K562 (cell line): ENCODE results near the gene ERCC2. TPM values are rescaled to one million over a fixed set of nuclear protein-coding genes. Genes with fewer than 3 reads are reported as not detected.

Experiments used
- ATAC-seq: fragments of 200-7000 bp; cut with Tn5 transposase; 3 replicates; pipeline ENCODE4 v1.9.1; 2020; ENCODE audit warnings: moderate library complexity
- BruUV-seq: library from RNA; stranded (reverse); fragments of 400-500 nt; replicated peaks from 2 replicates; lab custom pipeline; 2021; lab: Mats Ljungman, UMichigan
- CTCF ChIA-PET: fragments of 300-600 bp; formaldehyde crosslinking; extraction: SDS; loops from one replicate; lab custom pipeline; 2021; ENCODE audit warnings: low intra/inter-chr PET ratio; lab: Yijun Ruan, JAX
- POLR2A ChIA-PET: fragments of 300-600, 350-650 bp; sonication (Branson Sonifier 250); formaldehyde crosslinking; extraction: SDS; loops from one replicate; lab custom pipeline; 2021; ENCODE audit warnings: antibody characterized with exemption, inconsistent platforms; lab: Yijun Ruan, JAX
- DNase-seq, 4 experiments: peaks; one replicate each; pipeline versions ENCODE4 v3.0.0 to v3.0.0-alpha.2; 2011 to 2018; ENCODE audit warnings: low spot score in 3 of 4, mixed read lengths in 3 of 4; ENCODE audit errors: extremely low read depth in 1 of 4
- FAIRE-seq: peaks from 2 replicates; lab custom pipeline; 2011; peaks lifted over from hg19 to GRCh38; lab: Jason Lieb, UNC
- H2AFZ ChIP-seq: 2 replicates; pipeline ENCODE4 v1.6.0; 2011; ENCODE audit warnings: low read depth, low read length, control low read depth, inconsistent platforms
- H3K27ac ChIP-seq: fragments of 200-600 bp; 3 replicates; pipeline ENCODE4 v1.8.0; 2011; ENCODE audit warnings: low read depth, mild to moderate bottlenecking, control low read depth, inconsistent platforms, low read length, moderate library complexity, mixed read lengths; ENCODE audit errors: extremely low read depth
- H3K27me3 ChIP-seq, 2 experiments: fragments of 300-600 bp in 1 of 2; 2 replicates in 1 of 2; 3 replicates in 1 of 2; pipeline versions ENCODE4 v1.6.0 to v1.8.0; 2011; ENCODE audit warnings: inconsistent platforms in 2 of 2, low read length in 2 of 2, mild to moderate bottlenecking in 1 of 2, mixed read lengths in 1 of 2, moderate library complexity in 1 of 2; ENCODE audit not compliant: control insufficient read depth in 2 of 2, insufficient read depth in 2 of 2
- H3K36me3 ChIP-seq: fragments of 300-600 bp; 3 replicates; pipeline ENCODE4 v1.8.0; 2011; ENCODE audit warnings: mild to moderate bottlenecking, low read length, inconsistent platforms; ENCODE audit not compliant: control insufficient read depth, insufficient read depth
- H3K4me1 ChIP-seq, 2 experiments: fragments of 200-600 bp in 1 of 2; replicated peaks in 1 of 2; 2 replicates in 1 of 2; 3 replicates in 1 of 2; pipeline versions ENCODE4 v1.5.1 to v1.8.0; 2011; ENCODE audit warnings: inconsistent platforms in 2 of 2, low read length in 2 of 2, mild to moderate bottlenecking in 1 of 2, mixed read lengths in 1 of 2, moderate library complexity in 1 of 2; ENCODE audit not compliant: control insufficient read depth in 2 of 2, insufficient read depth in 2 of 2
- H3K4me2 ChIP-seq: 2 replicates; pipeline ENCODE4 v1.6.1; 2011; ENCODE audit warnings: low read length, control low read depth, inconsistent platforms, mixed read lengths; ENCODE audit not compliant: insufficient read depth
- H3K4me3 ChIP-seq: fragments of 200-600 bp; sonication (generic), shearing (Covaris generic); 2 replicates; pipeline ENCODE4 v1.5.1; 2016; ENCODE audit warnings: control low read depth, inconsistent platforms
- H3K79me2 ChIP-seq: fragments of 200-600 bp; 3 replicates; pipeline ENCODE4 v1.8.0; 2011; ENCODE audit warnings: low read length, inconsistent platforms; ENCODE audit not compliant: control insufficient read depth, insufficient read depth
- H3K9ac ChIP-seq, 2 experiments: 2 replicates each; pipeline versions ENCODE4 v1.6.0 to v1.6.1; 2011; ENCODE audit warnings: low read depth in 2 of 2, low read length in 2 of 2, control low read depth in 1 of 2, inconsistent platforms in 1 of 2, mild to moderate bottlenecking in 1 of 2, mixed read lengths in 1 of 2; ENCODE audit not compliant: insufficient read depth in 1 of 2
- H3K9me1 ChIP-seq: one replicate; pipeline ENCODE4 v1.6.0; 2011; ENCODE audit warnings: inconsistent platforms, mild to moderate bottlenecking, low read length, moderate library complexity; ENCODE audit not compliant: control insufficient read depth, insufficient read depth
- H3K9me3 ChIP-seq: replicated peaks from 2 replicates; pipeline ENCODE4 v1.5.1; 2011; ENCODE audit warnings: low read depth, low read length, inconsistent platforms; ENCODE audit not compliant: control insufficient read depth, insufficient read depth
- H4K20me1 ChIP-seq: replicated peaks from 2 replicates; pipeline ENCODE4 v1.6.1; 2011; ENCODE audit warnings: low read length, inconsistent platforms, mixed read lengths; ENCODE audit not compliant: control insufficient read depth, insufficient read depth
- HOXB6 ChIP-seq: fragments of 250-450 bp; sonication (Bioruptor Pico); IDR thresholded peaks from 2 replicates; pipeline ENCODE4 v1.5.1; 2022; ENCODE audit warnings: mild to moderate bottlenecking, borderline replicate concordance
- SMAD2 ChIP-seq: fragments of 150-350 bp; IDR thresholded peaks from 2 replicates; pipeline ENCODE4 v1.6.1; 2014; ENCODE audit warnings: low read depth, mild to moderate bottlenecking, low read length
- SRF ChIP-seq, 2 experiments: fragments of 250-450, 450-650 bp in 1 of 2; sonication (Bioruptor Pico) in 1 of 2; sonication (generic) in 1 of 2; formaldehyde crosslinking; IDR thresholded peaks; 2 replicates each; pipeline versions ENCODE4 v1.5.0 to v1.5.1; 2020 to 2022; ENCODE audit warnings: mild to moderate bottlenecking in 1 of 2, missing genetic modification reagents in 1 of 2
- ZBTB40 ChIP-seq, 2 experiments: fragments of 450-650 bp in 1 of 2; sonication (generic) in 1 of 2; formaldehyde crosslinking in 1 of 2; IDR thresholded peaks; 2 replicates each; pipeline versions ENCODE4 v1.7.1 to v1.9.0; 2016 to 2022; ENCODE audit warnings: inconsistent platforms in 1 of 2, mild to moderate bottlenecking in 1 of 2, missing genetic modification reagents in 1 of 2
- ZNF57 ChIP-seq: fragments of 450-650 bp; formaldehyde crosslinking; IDR thresholded peaks from 2 replicates; pipeline ENCODE4 v1.4.0; 2020; ENCODE audit warnings: mild to moderate bottlenecking, moderate library complexity
- ZNF655 ChIP-seq: fragments of 250-450 bp; sonication (Bioruptor Pico); IDR thresholded peaks from 2 replicates; pipeline ENCODE4 v1.5.0; 2021
- ZNF695 ChIP-seq: fragments of 450-650 bp; formaldehyde crosslinking; IDR thresholded peaks from 2 replicates; pipeline ENCODE4 v1.4.0; 2020; ENCODE audit warnings: mild to moderate bottlenecking, moderate library complexity
- ZNF707 ChIP-seq: fragments of 250-450 bp; sonication (Bioruptor Pico); conservative IDR thresholded peaks from 2 replicates; pipeline ENCODE4 v1.8.0; 2022; ENCODE audit warnings: inconsistent platforms, mild to moderate bottlenecking, moderate library complexity
- WGBS: fragments of 100-300 bp; shearing (Covaris generic); methylation state at CpG from one replicate; pipeline ENCODE4 v1.1.6; 2016; ENCODE audit warnings: low coverage, mixed read lengths; ENCODE audit not compliant: insufficient coverage; ENCODE audit errors: missing lambda C conversion rate; 5-methylcytosine and 5-hydroxymethylcytosine counted together
- in situ Hi-C: fragments of 300-500 bp; cut with MboI; formaldehyde crosslinking; loops from 4 replicates; pipeline ENCODE4 v1.15.0; 2018; ENCODE audit warnings: inconsistent platforms, mixed read lengths
- intact Hi-C: fragments of 100-400 bp; cut with micrococcal nuclease; formaldehyde crosslinking; loops from 2 replicates; pipeline ENCODE4 v1.14.2; 2022
- polyA plus RNA-seq, 8 experiments: library from polyadenylated mRNA; depleted of rRNA in 4 of 8; stranded (reverse) in 5 of 8; unstranded in 3 of 8; fragments of >200 nt; fragmentation: Nextera tagmentation in 2 of 8; fragmentation: Illumina TruSeq in 1 of 8; extraction: Ambion mirVana in 2 of 8; extraction: Trizol in 1 of 8; gene quantifications; 2 replicates each; pipeline versions ENCODE4 v1.2.1 to v1.2.3, GENCODE V29; 2011 to 2014; ENCODE audit warnings: inconsistent platforms in 1 of 8, missing spikeins in 1 of 8
- total RNA-seq, 7 experiments: library from RNA; depleted of rRNA in 6 of 7; stranded (reverse); fragments of >200 nt in 6 of 7; fragmentation: Illumina TruSeq in 2 of 7; extraction: Trizol in 2 of 7; gene quantifications; 2 replicates each; pipeline versions ENCODE4 v1.2.1 to v1.2.3, GENCODE V29; 2011 to 2021; ENCODE audit warnings: low replicate concordance in 1 of 7

Gene ERCC2
- total and polyA plus RNA-seq, 9 of the 15 experiments (the other 6 are each of a cell fraction or from before 2014, with no cell fraction given): 2.2 to 55.9 (median 23.4) TPM

GRCh38 chr19:45376045-45376724 lies 5.8 kb upstream of the ERCC2 start:
- POLR2A ChIA-PET: no interaction called here
- no peaks in the 10 kb centered on the region for H3K36me3 ChIP-seq
- no peaks in the 10 kb centered on the region for H3K27me3 ChIP-seq
- no peak overlapping the region for H2AFZ ChIP-seq
- BruUV-seq: no TSS peak
- DNase-seq (peak in 1 of 4 experiments; percentile 2), FAIRE-seq (no peak), ATAC-seq (no peak)
- no peaks in the 10 kb centered on the region for H4K20me1 ChIP-seq
- intact Hi-C loops: no loop called here
- in situ Hi-C loops: no loop called here
- H3K4me1 ChIP-seq: peaks cover 6 to 9% of the 10 kb centered on the region in 2 experiments
- no peak overlapping the region for H3K4me3 ChIP-seq
- CTCF ChIA-PET: interaction anchor here (0.6 kb wide), 1 partner anchor 29 kb away, joined by 3 read pairs; no protein-coding TSS in a partner anchor
- no peak overlapping the region for H3K9ac ChIP-seq
- no peak overlapping the region for H3K4me2 ChIP-seq
- 64% methylated on average over 9 of the region's 13 CpGs for WGBS
- H3K27ac ChIP-seq: no peak overlapping the region
- H3K79me2 ChIP-seq: no peaks in the 10 kb centered on the region
- no peaks in the 10 kb centered on the region for H3K9me1 ChIP-seq
- H3K9me3 ChIP-seq: no peaks in the 10 kb centered on the region
- TF ChIP-seq ZBTB40 (IDR thresholded peaks at IDR 0.05) (no peak), ZBTB40 (CRISPR knock-in tag; IDR thresholded peaks at IDR 0.05) (no peak), ZNF707 (no peak), ZNF695 (CRISPR knock-in tag) (no peak), SMAD2 (no peak), SRF (CRISPR knock-in tag; IDR thresholded peaks at IDR 0.05) (no peak), HOXB6 (CRISPR knock-in tag) (no peak), ZNF655 (CRISPR knock-in tag) (no peak), ZNF57 (CRISPR knock-in tag) (no peak)
